WERI-Rb-1 (cell line): ENCODE data around the gene PKN1.

Experiments used
- DNase-seq: peaks from one replicate; pipeline ENCODE4 v3.0.0-alpha.2; 2020
- H3K27ac ChIP-seq: fragments of 250-450 bp; sonication (Bioruptor Pico); 2 replicates; pipeline ENCODE4 v1.5.1; 2020; ENCODE audit warnings: mild to moderate bottlenecking, moderate library complexity
- H3K27me3 ChIP-seq: fragments of 250-450 bp; sonication (Bioruptor Pico); 2 replicates; pipeline ENCODE4 v1.5.1; 2021; ENCODE audit warnings: mild to moderate bottlenecking, low read depth, moderate library complexity; ENCODE audit not compliant: insufficient read depth, severe bottlenecking
- H3K36me3 ChIP-seq: fragments of 250-450 bp; sonication (Bioruptor Pico); 2 replicates; pipeline ENCODE4 v1.5.1; 2020; ENCODE audit warnings: mild to moderate bottlenecking, moderate library complexity
- H3K4me3 ChIP-seq: 2 replicates; pipeline ENCODE4 v1.5.1; 2011; ENCODE audit warnings: low read depth, mild to moderate bottlenecking, control low read depth, low read length
- H3K9me3 ChIP-seq: fragments of 250-450 bp; sonication (Bioruptor Pico); 2 replicates; pipeline ENCODE4 v1.5.1; 2021; ENCODE audit warnings: mild to moderate bottlenecking, moderate library complexity; ENCODE audit not compliant: severe bottlenecking
- TF ChIP-seq, protein P1 (sequence below): IDR thresholded peaks from 2 replicates; pipeline ENCODE4 v1.5.1; 2011; ENCODE audit warnings: low read depth, mild to moderate bottlenecking, control low read depth, inconsistent platforms, low read length

The PKN1 gene

DNA sequence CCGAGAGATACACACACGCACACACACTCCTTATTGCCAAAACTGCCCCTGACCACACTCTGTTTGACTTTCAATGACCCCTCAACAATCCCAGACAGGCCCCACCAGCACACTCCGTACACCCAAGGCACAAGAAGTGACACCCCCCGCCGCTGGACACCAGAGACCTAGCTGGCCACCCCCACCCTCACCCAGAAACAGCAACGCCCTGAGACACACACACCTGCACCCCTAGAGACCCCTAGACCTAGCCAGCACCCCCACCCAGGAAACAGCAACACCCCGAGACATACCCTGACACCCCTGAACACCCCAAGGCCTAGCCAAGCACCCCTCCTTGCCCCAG is 43.2 kb downstream of the PKN1 start:
- H3K9me3 ChIP-seq = no peaks in the 10 kb centered on the region
- no peak for DNase-seq
- H3K4me3 ChIP-seq = no peak overlapping the region
- H3K36me3 ChIP-seq = peaks cover 26% of the 10 kb centered on the region
- H3K27ac ChIP-seq = no peak overlapping the region
- no peaks in the 10 kb centered on the region for H3K27me3 ChIP-seq
- TF ChIP-seq, protein P1, sequence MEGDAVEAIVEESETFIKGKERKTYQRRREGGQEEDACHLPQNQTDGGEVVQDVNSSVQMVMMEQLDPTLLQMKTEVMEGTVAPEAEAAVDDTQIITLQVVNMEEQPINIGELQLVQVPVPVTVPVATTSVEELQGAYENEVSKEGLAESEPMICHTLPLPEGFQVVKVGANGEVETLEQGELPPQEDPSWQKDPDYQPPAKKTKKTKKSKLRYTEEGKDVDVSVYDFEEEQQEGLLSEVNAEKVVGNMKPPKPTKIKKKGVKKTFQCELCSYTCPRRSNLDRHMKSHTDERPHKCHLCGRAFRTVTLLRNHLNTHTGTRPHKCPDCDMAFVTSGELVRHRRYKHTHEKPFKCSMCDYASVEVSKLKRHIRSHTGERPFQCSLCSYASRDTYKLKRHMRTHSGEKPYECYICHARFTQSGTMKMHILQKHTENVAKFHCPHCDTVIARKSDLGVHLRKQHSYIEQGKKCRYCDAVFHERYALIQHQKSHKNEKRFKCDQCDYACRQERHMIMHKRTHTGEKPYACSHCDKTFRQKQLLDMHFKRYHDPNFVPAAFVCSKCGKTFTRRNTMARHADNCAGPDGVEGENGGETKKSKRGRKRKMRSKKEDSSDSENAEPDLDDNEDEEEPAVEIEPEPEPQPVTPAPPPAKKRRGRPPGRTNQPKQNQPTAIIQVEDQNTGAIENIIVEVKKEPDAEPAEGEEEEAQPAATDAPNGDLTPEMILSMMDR = no peak

DNA sequence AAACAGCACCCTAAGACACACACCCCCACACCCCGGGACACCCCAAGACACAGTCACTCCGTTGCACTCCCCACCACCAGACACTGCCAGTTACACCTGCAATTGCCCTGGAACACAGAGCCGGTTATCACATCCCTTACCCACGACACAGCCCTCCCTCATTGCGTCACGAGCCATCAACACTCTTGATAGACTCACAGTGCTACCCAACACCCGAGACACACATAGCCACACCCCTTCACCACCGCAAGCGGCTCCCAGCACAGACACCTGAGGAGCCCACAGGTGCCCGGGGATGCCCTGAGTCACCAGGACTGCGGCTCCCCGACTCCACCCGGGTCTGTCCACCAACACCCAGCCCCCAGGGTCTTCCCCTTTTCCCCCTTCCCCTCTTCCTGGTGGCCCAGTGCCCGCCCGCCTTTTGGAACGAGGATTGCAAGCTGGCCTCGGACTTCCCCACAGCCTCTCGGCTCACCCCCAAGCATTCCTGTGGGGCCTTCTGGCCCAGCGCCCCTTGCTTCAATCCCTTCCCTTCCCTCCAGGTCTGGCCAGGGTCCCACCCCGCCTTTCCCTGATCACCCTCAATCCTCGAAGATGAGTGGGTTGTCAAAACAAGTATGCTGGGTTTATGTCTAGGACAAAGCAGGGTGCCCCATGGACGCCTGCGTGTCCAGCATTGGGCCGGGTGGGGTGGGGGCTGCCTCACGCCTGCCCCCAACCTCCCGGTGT is 43.7 kb downstream of the PKN1 start:
- no peak overlapping the region for H3K27ac ChIP-seq
- H3K27me3 ChIP-seq = no peaks in the 10 kb centered on the region
- H3K4me3 ChIP-seq = no peak overlapping the region
- no peak for DNase-seq
- H3K9me3 ChIP-seq = no peaks in the 10 kb centered on the region
- H3K36me3 ChIP-seq = peaks cover 26% of the 10 kb centered on the region
- TF ChIP-seq, protein P1 = no peak

DNA sequence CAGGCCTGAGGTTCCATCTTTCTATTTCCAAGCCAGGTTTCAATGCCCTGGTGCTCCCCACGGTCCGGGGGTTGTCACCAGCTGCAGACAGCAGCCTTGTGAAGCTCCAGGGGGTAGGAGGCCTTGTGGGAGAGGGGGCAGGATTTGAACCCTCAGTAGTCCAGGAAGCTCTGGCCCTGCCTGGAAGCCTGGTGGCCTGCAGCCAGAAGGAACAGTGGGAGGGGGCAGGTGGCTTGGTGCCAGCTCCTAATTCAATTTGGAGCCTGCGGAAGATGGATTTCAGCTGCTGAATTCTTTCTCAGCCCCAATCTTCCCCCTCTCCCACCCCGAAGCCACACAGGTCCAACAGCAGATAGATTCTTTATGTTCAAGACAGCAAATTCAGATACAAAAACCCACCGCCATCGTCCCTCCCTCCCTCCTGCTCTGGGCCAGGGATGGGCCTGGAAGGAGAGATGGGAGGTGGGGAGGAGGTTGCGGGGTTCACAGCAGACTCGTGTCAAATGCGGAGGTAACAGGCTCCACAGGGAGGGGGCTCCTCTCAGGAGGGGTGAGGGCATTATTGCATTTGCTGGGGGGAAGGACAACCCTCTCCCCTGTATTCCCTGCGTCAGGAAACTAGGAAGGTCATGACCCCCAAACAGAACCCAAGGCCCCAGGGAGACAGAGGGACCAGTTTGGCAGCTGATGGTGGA is 44.5 kb downstream of the PKN1 start:
- no peak overlapping the region for H3K4me3 ChIP-seq
- H3K9me3 ChIP-seq = no peaks in the 10 kb centered on the region
- H3K27me3 ChIP-seq = no peaks in the 10 kb centered on the region
- H3K27ac ChIP-seq = no peak overlapping the region
- TF ChIP-seq, protein P1 = no peak
- no peak for DNase-seq
- H3K36me3 ChIP-seq = peaks cover 30% of the 10 kb centered on the region

DNA sequence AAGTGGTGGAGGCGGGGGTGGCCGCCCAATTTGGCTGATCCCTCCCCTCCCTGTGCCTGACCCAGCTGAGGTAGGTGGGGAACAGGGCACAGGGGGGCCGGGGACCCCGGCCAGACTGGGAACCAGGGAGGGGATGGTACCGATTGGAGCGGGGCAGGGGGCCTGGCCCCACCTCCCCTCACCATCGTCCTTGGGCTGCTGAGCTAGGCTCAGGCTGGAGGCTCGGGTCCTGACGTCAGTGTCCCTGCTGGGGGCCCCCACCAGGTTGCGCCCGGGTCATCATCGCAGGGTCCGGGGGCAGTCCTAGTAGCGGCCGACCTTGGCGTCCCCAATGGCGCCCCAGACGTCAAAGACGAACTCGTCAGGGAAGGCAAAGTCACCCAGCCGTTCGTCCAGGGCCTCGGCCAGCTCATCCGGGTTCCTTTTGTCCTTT is 45.0 kb downstream of the PKN1 start:
- Histone ChIP-seq H3K4me3 (no peak overlapping the region), H3K36me3 (peaks cover 30% of the 10 kb centered on the region), H3K9me3 (no peaks in the 10 kb centered on the region), H3K27me3 (no peaks in the 10 kb centered on the region), H3K27ac (no peak overlapping the region)
- no peak for DNase-seq
- TF ChIP-seq, protein P1 = no peak

DNA sequence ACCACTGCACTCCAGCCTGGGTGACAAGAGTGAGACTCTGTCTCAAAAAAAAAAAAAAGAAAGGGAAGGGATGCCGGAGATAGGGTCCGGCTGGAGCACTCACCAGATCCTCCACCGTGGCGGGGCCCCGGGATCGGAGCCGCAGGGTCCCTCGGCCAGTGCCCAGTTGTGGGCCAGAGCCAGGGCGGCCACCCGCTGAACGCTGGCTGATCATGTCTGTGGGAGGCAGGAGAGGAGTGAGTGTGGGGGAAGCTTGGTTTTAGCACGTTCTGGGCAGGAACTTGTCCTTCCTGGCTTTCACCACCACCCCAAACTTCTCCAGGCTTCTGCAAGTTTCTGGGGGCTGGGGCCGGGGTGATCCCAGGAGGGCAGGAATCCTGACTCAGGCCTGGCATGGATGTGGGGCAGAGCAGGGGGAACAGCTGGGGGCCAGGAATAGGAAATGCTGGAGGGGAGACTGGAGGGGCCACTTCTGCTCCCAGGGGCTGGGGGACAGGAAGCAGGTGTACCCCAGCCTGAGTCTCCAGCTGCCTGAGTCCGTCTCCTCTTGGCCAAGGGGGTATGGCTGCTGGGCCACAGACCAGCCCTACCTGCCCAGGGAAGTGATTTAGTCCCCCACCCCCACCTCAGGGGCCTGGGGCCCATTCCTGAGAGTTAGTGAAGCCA is 46.3 kb downstream of the PKN1 start:
- Histone ChIP-seq H3K36me3 (peaks cover 32% of the 10 kb centered on the region), H3K9me3 (no peaks in the 10 kb centered on the region), H3K27ac (no peak overlapping the region; the same call in 1 of the 2 replicates), H3K27me3 (no peaks in the 10 kb centered on the region), H3K4me3 (no peak overlapping the region)
- TF ChIP-seq, protein P1 = no peak
- DNase-seq = no peak
